DOHH2 (cell line): ENCODE measurements around the gene TRPV4.

Experiments
- H3F3A ChIP-seq: fragments of 200-600 bp; sonication (generic), shearing (Covaris generic); 2 replicates; pipeline ENCODE4 v1.6.0; 2016; ENCODE audit warnings: antibody characterized with exemption, mild to moderate bottlenecking; ENCODE audit not compliant: control insufficient read depth, insufficient read depth
- H3K27ac ChIP-seq: fragments of 200-600 bp; sonication (generic); 2 replicates; pipeline ENCODE4 v1.5.1; 2014; ENCODE audit warnings: low read depth, mild to moderate bottlenecking, low read length, moderate library complexity
- H3K27me3 ChIP-seq: fragments of 200-600 bp; sonication (generic); 2 replicates; pipeline ENCODE4 v1.6.1; 2014; ENCODE audit warnings: mild to moderate bottlenecking, low read length, mixed read lengths; ENCODE audit not compliant: control insufficient read depth
- H3K36me3 ChIP-seq: fragments of 200-600 bp; sonication (generic); 2 replicates; pipeline ENCODE4 v1.6.1; 2014; ENCODE audit warnings: mild to moderate bottlenecking, low read length, moderate library complexity, mixed read lengths; ENCODE audit not compliant: control insufficient read depth
- H3K4me1 ChIP-seq: fragments of 200-600 bp; sonication (generic); 2 replicates; pipeline ENCODE4 v1.6.1; 2014; ENCODE audit warnings: mild to moderate bottlenecking, low read length, mixed read lengths; ENCODE audit not compliant: control insufficient read depth
- H3K4me2 ChIP-seq: fragments of 200-600 bp; sonication (generic); 2 replicates; pipeline ENCODE4 v1.6.0; 2014; ENCODE audit warnings: mild to moderate bottlenecking, low read length, moderate library complexity
- H3K4me3 ChIP-seq: fragments of 200-600 bp; sonication (generic); 2 replicates; pipeline ENCODE4 v1.5.1; 2014; ENCODE audit warnings: mild to moderate bottlenecking, low read length, mixed read lengths
- H3K79me2 ChIP-seq: fragments of 200-600 bp; sonication (generic); 2 replicates; pipeline ENCODE4 v1.6.1; 2014; ENCODE audit warnings: mild to moderate bottlenecking, low read length, mixed read lengths; ENCODE audit not compliant: control insufficient read depth
- H3K9me2 ChIP-seq: fragments of 200-600 bp; sonication (generic); replicated peaks from 2 replicates; pipeline ENCODE4 v1.6.1; 2014; ENCODE audit warnings: mild to moderate bottlenecking, low read length, mixed read lengths; ENCODE audit not compliant: control insufficient read depth
- H3K9me3 ChIP-seq: fragments of 200-600 bp; sonication (generic); 2 replicates; pipeline ENCODE4 v1.6.1; 2014; ENCODE audit warnings: antibody characterized with exemption, low read length, mixed read lengths; ENCODE audit not compliant: control insufficient read depth, insufficient read depth
- H4K20me1 ChIP-seq: fragments of 200-600 bp; sonication (generic); 2 replicates; pipeline ENCODE4 v1.6.0; 2014; ENCODE audit warnings: low read depth, mild to moderate bottlenecking, antibody characterized with exemption, low read length, moderate library complexity; ENCODE audit not compliant: control insufficient read depth, insufficient read depth
- CTCF ChIP-seq: fragments of 200-600 bp; sonication (generic); IDR thresholded peaks from one replicate; pipeline ENCODE4 v1.5.1; 2014; ENCODE audit warnings: antibody characterized with exemption, mild to moderate bottlenecking, low read depth, low read length; ENCODE audit not compliant: poor library complexity, severe bottlenecking
- EZH2phosphoT487 ChIP-seq: fragments of 200-600 bp; sonication (generic); IDR thresholded peaks from 2 replicates; pipeline ENCODE4 v1.6.1; 2017; ENCODE audit warnings: borderline replicate concordance, mild to moderate bottlenecking, antibody characterized with exemption, low read length, moderate library complexity, mixed read lengths

The TRPV4 gene

GRCh38 chr12:109771746-109772621 is 61.2 kb downstream of the TRPV4 start:
- no peaks in the 10 kb centered on the region for H3K79me2 ChIP-seq
- H3K27me3 ChIP-seq = no peaks in the 10 kb centered on the region
- no peaks in the 10 kb centered on the region for H3K36me3 ChIP-seq
- no peak overlapping the region for H3K27ac ChIP-seq
- H3K4me2 ChIP-seq = peak overlapping the region; percentile 48; the same call in 1 of the 2 replicates
- no peaks in the 10 kb centered on the region for H3K9me2 ChIP-seq
- no peak overlapping the region for H3K4me3 ChIP-seq
- H3K4me1 ChIP-seq = peaks cover 10% of the 10 kb centered on the region
- no peak for TF ChIP-seq EZH2phosphoT487
- peak; percentile 27 for TF ChIP-seq CTCF
- H3K9me3 ChIP-seq = no peaks in the 10 kb centered on the region
- H3F3A ChIP-seq = no peaks in the 10 kb centered on the region
- no peaks in the 10 kb centered on the region for H4K20me1 ChIP-seq

GRCh38 chr12:109770861-109771670 is 62.1 kb downstream of the TRPV4 start:
- H3K36me3 ChIP-seq = no peaks in the 10 kb centered on the region
- H3K4me1 ChIP-seq = peaks cover 10% of the 10 kb centered on the region
- no peak overlapping the region for H3K4me3 ChIP-seq
- H3F3A ChIP-seq = no peaks in the 10 kb centered on the region
- TF ChIP-seq EZH2phosphoT487 (no peak), CTCF (no peak)
- no peaks in the 10 kb centered on the region for H3K9me3 ChIP-seq
- no peaks in the 10 kb centered on the region for H3K27me3 ChIP-seq
- H3K4me2 ChIP-seq = no peak overlapping the region
- no peaks in the 10 kb centered on the region for H4K20me1 ChIP-seq
- no peaks in the 10 kb centered on the region for H3K9me2 ChIP-seq
- no peaks in the 10 kb centered on the region for H3K79me2 ChIP-seq
- H3K27ac ChIP-seq = no peak overlapping the region

- H3K36me3 ChIP-seq = no peaks in the 10 kb centered on the region
- TF ChIP-seq EZH2phosphoT487 = no peak
- no peak for TF ChIP-seq CTCF
- H3K9me3 ChIP-seq = no peaks in the 10 kb centered on the region
- H3K27ac ChIP-seq = no peak overlapping the region
- H3K27me3 ChIP-seq = no peaks in the 10 kb centered on the region
- no peaks in the 10 kb centered on the region for H3K9me2 ChIP-seq
- H4K20me1 ChIP-seq = no peaks in the 10 kb centered on the region
- no peak overlapping the region for H3K4me2 ChIP-seq
- no peak overlapping the region for H3K4me3 ChIP-seq
- H3K4me1 ChIP-seq = peaks cover 10% of the 10 kb centered on the region
- no peaks in the 10 kb centered on the region for H3F3A ChIP-seq
- H3K79me2 ChIP-seq = no peaks in the 10 kb centered on the region
Observed at GRCh38 chr12:109770104-109770860, 62.9 kb downstream of the TRPV4 start.
